OCI-LY1 (cell line): ENCODE measurements around the gene SUGP2.

Source experiments
- CTCF ChIP-seq: fragments of 200-600 bp; sonication (generic), shearing (Covaris generic); IDR thresholded peaks from 2 replicates; pipeline ENCODE4 v1.5.1; 2017; ENCODE audit warnings: mild to moderate bottlenecking, antibody characterized with exemption, low read length, moderate library complexity, mixed read lengths
- EZH2 ChIP-seq: fragments of 200-600 bp; sonication (generic), shearing (Covaris generic); IDR thresholded peaks from 2 replicates; pipeline ENCODE4 v1.8.0; 2017; ENCODE audit warnings: borderline replicate concordance, mixed run types, mild to moderate bottlenecking, antibody characterized with exemption, low read length, moderate library complexity, mixed read lengths

GRCh38 chr19:18996351-18996750 lies 37.0 kb downstream of the SUGP2 start:
- TF ChIP-seq EZH2 (no peak), CTCF (no peak)
